Activated CD8-positive, alpha-beta memory T cell treated with anti-CD3 and anti-CD28 coated beads for 4 hours (primary cell): ENCODE measurements around the gene SCFD2.

Source experiments
- DNase-seq, 2 donors: peaks; one replicate each; pipeline ENCODE4 v3.0.0-alpha.2; 2020; ENCODE audit warnings: low read depth in 2 of 2

The SCFD2 gene

DNA sequence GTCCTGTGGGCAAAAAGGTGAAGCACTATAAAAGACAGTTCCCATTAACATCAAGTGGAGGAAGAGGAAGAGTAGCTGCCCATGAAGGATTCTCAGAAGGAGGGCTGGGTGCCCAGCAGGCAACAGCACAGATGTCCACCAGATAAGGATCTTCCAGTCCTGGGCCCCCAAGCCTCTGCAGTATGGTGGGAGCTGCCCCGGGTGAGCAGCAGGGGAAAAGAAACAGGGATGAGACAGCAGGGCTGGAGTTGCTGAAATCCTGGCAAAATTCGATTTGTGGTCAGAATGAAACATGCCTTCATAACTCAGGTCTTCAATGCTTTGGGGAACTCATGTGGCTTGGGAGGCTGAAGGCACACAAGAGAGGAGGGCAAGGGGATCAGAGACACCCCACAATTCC lies 409.2 kb downstream of the SCFD2 start:
- DNase-seq, result no peak

DNA sequence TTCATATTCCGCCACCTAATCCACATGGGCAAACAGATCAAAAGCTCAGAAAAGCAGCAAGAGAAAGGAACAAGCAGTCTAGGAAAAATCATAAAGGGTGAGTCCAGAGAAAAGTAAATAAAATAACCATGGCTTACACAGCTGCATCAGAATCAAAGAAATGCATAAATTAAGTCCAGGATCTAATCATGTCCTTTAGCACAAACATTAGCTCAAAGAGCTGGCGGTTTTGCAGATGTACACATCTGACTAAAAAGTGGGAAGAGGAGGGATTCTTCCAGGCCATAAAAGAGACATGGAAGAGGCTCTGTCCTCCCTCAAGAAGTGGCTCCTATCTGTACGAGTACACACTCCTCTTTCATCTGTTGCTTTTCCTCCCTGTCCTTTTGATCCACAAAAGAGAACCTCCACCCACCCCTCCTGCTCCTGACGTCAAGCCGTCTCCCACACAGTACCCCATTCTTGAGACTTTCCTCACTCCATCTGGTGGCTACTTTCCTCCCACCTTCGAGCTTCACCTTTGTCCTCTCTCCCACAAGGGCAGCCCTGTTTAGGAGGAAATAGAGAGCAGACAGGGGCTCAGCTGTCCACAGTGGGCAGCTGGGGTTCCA lies 411.2 kb downstream of the SCFD2 start:
- no peak for DNase-seq

DNA sequence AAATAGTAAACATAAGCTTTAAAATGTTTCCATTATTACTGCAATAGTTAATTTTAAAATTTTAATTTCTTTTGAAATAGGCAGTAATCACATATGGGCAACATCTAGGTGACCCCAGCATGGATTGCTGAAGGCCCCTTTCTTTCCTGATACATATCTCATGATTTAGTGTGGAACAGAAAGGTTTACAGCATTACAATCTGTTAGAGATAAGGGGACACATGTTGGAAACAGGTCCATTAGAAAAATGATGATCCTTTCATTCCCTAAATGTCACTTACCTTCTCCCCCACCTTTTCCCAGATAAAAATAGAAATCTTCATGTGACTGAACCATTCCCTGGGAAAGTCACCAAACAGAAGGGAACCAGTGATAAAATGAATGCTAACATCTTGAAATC lies 413.3 kb downstream of the SCFD2 start:
- no peak for DNase-seq

DNA sequence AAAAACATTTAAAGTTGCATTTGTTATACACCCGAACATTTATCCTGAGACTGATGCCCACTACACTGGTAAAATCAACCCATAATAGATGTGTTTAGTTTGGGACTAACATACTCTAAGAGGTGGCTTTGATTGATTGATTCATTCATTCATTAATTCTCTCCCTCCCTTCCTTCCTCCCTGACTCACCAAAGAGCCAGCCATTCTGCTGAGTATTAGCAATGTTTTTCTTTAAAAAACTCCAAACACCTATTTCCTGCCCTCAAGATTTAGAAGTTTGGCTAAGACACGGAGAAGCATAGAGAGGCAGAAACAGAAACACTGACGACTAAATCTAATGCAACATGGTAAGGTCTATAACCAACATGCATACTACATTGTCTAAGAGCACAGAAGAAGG lies 414.8 kb downstream of the SCFD2 start:
- no peak for DNase-seq

DNA sequence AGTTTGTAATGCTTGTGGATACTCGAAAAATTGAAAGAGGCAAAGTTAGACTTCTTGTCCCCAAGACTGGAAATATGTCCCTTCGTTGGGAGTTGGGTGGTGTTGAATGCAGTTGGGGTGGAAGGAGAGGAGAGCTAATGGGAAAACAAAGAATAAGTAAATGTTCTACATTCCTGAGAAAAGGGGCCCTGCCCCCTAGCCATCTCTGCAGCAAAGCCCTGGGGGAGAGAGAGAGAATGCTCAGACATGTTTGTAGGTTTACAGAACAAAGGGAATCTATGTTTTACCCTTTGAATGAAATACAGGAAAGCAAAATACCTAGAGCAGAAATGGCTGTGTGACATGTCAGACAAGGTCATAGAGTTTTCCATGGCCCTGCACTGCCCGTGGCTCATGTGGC lies 415.6 kb downstream of the SCFD2 start:
- DNase-seq, result no peak

DNA sequence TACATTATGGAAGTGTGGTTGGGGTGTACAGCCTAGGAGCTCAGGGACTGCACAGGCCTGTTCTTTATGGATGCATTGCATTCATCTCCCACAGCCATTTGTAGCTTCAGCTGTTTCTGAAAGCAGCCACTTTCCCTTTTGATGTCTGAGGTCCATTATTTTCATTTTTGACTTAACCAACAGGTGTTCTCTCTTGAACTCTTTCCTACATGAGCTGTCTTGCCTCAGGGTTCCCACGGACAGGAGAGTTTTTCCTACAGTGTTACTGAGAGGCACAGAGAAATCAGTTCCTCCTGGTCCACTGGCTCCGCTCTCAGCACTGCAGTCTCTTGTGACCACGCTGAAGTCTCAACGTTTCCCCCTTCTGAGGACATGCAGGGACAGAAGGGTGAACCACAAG lies 416.5 kb downstream of the SCFD2 start:
- DNase-seq, result no peak

DNA sequence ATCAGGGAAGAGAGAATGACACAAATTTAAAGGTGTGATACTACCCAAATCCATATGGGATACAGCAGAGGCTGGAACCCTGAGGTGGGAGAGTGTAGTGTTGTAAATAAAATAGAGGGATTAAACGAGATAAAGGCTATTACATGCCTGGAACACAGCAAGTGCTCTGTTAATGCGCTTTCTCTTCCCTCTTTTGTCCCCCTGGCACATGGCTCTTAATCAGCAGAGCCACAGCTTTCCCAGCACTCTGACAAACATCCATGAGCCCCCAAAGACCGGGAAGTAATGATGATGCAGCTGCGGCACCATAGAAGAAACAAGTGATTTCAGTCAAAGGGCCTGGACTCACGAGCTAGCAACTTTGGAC lies 417.8 kb downstream of the SCFD2 start:
- DNase-seq, result no peak

DNA sequence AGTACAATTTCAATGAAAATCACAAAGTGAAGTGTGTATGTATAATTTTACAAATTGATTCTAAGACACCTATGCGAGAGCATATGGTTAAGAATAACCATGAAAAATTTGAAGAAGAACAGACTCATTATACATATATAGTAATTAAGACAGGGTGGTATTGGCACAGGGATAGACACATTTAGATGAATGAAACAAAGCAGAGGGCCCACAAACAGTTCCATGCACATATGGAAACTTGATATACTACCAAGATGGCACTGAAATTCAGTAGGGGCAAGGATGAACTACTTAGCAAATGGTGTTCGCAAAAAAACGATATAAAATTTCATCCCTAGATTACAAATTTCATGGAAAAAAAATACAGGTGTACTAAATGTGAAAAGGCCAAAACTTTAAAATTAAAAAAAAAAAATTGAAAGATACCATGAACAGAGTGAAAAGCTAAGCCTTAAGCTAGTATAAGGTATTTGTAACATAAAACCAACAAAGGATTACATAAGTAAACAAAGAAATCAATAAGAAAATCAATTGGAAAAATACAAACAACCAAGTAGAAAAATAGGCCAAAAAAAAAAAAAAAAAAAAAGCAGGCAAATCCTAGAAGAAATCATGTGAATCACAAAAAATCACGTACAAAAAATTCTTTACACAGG lies 418.3 kb downstream of the SCFD2 start:
- no peak for DNase-seq

DNA sequence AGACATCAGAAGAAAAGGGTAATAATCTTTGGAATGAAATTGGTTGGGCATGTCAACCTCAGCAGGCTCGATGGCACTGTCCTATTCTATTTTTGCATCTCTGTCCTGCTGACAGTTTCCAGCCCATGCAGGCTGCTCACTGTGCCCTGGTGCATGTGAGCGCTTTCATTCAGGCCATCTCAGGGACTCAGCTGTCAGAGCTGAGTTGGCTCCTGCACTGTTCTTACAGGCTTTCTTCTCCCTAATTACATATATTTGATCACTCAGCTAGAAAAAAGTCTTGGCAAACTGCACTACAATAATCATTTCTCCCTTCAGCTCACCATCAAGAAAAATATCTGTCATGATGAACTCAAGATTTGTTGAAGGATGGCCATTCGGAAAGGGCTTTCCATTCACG lies 419.0 kb downstream of the SCFD2 start:
- DNase-seq, result no peak

DNA sequence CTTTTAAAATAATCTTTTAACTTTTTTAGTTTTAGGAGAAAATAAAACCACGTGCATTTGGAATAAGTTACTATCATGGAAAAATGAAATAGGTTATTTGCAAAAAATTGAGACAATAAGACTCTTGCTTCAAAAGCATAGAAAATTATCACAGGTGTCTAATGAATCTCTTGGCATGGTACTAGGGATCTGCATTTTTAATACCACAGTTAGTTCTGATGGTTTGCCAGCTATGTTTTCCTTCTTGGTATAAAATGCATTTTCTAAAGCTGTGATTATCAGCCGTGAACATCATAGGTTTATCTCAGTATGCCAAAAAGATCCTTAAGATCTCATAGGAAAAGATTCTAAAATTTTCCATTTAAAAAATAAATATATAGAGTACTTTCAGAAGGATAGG lies 419.9 kb downstream of the SCFD2 start:
- no peak for DNase-seq

DNA sequence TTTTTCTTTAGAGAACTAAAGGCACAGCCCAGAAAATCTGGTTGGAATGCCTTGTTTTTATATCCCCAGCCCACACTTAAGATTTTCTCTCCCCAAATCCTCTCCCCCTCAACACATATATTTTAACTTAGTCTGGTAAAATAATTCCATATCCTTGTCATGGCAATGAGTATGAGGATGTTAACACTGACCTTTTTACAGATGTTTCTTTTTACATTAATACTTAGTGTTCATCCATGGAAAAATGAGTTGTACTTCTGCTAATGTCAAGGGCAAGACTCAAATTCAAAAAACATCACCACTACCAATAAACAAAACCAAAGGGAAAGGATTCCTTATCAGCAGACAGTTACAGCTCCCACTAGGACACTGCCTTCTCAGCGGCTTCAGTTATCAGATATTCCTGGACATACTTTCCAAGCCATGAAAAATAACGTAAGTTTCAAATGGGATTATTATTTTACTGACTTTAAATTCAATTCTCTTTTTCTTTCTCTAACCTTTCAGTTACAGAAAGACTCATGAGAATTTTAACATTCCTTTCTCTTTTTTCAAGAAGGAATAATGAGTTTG lies 420.4 kb downstream of the SCFD2 start:
- DNase-seq, result no peak

DNA sequence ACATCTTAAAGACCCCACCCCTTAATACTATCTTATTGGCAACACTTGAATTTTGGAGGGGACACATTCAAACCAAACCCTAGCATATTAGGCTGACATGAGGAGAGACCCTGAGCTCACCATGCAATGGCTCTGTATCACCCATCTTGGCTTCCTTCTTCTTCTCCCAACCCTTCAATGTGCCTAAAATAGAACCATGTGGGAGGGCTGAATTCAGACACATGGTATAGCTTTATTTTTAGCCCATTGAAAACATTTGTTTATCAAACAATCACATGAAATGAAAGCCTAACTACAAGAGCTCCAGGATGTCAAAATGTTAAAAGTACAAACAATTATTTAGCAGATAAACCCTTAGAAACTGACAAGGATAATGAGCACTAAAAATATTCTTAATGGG lies 422.2 kb downstream of the SCFD2 start:
- no peak for DNase-seq

DNA sequence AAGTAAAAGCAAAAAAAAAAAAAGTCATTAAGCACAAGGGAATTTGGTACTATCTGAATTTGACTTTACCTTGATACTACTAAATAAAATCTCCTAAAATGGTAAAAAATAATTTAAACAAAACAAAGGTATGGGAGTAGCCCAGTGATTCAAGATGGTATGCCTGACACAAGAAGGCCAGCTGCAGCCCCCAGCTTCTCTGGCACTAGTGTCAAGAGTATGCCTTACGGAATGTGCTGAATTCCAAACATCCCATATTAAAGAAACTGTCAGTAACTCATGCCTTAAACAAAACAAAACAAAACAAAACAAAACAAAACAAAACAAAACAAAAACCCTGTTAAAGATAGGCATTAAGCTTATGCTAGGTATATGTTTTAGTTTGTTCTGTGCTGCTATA lies 422.9 kb downstream of the SCFD2 start:
- DNase-seq, result no peak

DNA sequence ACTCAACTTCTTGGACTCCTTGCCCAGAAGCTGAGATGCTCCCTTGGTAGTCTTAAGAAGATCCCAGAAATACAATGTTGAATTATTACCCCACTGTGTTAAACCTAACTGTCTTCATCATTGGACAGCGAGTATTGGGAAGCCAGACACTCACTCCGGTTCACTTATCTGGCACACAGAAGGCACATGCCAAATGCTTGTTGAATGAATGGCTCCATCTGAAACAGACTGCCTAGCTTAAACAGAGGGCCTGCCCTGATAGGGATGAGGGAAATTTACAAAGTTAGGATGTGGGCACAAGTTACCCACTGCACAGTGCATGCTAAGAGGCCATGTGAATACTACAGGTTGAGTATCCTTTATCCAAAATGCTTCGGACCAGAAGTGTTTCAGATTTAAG lies 424.4 kb downstream of the SCFD2 start:
- DNase-seq, result no peak

DNA sequence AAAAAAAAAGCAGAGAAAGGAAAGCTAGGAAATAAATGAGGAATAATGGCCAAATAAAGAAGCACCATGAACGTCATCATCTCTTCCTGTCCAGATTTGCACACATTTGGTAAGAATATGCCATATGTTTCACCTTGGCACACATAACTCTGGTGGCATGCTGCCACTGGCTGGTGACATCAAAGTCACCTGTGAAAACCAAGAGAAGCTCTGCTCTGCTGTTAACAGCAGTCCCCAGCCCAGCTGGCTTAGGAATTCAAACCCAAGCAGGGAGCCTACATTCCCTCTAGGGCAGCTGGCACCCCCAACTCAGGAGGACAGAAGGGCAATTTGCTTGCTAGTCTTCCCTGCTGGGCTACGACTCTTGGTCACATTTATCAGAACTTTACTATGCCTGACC lies 426.1 kb downstream of the SCFD2 start:
- DNase-seq, result no peak

DNA sequence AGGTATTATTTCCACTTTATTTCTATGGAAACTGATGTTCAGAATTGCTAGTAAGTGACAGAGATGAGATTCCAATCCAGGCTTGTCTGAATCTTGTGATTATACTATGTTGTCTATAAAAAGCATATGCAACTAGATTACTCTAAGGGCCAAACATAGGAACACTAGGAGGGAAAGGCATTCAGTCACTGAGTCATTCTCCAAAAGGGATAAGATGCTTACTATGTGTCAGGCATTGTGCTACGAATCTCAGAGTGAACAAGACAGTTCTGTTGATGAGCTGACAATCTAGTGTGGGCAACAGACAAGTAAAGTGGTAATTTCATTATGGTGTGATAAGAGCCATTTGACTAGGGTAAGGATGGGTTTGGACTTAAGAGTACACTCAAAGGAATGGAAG lies 426.5 kb downstream of the SCFD2 start:
- no peak for DNase-seq

DNA sequence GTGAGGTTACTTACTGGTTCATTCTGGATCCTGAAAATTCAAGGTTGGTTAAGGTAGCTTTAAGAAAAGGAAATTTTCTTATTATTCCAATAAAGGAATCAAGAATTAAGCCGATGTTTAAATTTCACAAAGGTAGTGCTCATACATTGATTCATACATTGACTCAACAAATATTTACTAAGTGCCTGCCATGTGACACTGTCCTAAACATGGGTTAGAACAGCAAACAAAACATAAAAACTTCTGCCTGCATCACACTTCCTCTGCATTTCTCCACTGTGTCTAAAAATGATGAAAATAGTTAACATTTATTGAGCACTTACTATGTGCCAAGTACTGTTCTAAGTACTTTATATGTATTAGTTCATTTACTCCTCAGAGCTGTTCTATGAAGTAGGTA lies 428.0 kb downstream of the SCFD2 start:
- DNase-seq, result no peak

DNA sequence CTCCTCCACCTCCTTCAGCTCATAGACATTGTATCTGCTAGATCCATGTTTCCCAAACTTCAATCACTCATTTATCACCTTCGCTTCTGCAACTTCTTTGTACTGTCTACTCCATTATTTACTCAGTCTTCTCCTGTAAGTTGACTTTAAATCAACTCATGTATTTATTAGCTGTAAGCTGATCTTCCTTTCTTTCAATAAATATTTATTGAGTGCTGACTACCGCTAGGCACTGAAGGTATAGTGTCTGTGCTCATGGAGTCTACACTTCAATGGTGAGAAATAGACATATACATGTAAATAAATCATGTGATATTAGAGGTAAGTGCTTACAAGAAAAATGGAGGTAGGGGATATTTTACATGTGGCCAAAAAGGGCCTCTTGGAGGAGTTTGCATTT lies 429.1 kb downstream of the SCFD2 start:
- DNase-seq, result no peak

DNA sequence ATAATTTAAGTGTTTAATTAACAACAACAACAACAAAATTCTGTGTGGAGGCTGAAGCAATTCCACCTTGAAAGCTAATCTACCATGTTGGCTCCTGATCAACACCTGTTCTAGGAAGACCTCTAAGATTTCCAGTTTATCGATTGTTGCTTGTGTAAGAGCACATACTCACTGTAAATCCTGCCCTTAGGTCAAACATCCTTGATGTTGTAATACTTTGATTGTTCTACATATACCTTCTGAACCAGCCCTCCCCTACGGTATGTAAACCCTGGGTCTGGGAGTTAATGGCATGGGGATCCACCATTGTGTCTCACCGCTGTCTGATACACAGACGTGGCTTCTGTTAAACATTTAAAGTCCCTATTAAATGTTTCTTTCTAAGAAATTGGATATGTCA lies 430.5 kb downstream of the SCFD2 start:
- DNase-seq, result no peak

DNA sequence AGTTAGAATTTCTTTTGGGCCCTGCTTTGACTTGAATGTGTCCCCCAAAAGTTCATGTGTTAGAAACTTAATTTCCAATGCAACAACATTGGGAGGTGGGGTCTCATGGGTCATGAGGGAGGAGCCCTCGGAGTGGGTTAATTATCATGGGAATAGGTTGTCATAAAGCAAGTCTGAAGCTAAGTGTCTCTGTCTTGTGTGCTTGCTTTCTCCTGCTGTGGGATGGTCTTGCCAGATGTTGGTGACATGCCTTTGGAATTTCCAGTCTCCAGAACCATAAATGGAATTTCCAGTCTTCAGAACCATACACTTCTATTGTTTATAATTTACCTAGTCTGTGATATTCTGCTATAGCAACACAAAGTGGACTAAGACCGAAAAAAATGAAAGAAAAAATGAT lies 432.1 kb downstream of the SCFD2 start:
- DNase-seq, result no peak

DNA sequence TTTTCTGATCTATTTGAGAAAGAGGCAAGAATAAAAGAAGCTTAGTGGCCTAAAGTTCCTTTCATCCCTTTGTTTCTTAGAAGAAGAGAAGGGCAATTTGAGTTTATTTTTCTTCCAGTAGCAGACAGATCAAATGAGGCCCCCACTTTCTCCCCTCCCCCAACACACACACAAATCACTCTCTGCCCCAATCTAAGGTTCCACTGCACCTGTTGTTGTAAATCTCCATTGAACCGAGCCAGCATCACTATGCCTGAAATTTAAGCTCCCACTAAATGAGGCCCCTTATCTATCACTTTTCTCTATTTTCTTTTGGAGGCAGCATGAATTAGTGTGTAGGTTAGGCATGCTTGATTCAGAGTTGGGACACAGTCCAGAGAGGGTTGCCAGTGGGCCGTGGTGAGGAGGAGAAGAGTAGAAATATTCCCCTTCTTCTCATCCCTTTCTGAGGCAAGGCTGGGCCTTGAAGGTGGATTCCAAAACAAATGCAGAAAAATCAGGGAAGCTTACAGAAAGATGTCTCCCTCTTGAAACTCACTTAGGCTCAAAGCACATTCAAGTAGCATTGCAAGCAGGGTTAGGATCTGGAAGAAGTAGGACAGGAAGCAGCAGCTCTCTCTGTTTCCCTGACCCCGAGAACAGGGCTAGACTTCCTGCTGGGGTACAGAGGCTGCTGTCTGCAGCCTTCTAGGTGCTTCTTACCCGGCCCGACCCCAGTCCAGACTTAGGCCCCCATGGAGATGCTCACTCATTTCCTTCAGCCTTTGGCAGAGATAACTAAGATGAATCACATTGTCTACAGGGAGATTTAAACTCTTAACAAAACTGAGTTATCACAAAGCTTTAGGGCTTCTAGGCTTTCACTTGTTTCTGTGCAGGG lies 433.0 kb downstream of the SCFD2 start:
- DNase-seq, result no peak

DNA sequence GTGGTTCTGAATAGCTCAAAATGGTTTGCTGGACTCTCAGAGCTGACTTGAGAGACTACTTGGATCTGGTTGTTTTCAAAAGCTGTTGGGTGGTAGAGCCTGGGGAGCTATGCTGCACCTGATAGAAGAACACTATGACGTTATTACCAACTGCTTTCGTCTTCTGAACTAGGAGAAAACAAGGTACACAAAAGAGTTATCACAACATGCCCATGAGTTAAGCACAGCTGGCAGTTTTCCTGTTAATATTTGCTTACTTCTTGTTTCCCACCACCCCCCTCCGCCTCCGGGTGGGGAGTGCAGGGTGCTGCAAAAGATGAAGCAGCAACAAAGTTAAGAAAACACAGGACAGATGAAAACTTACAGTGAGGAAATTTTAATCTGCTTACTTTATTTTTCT lies 434.6 kb downstream of the SCFD2 start:
- DNase-seq, result no peak
